Measurements from ENCODE around the gene HORMAD2.

Gene HORMAD2

GRCh38 chr22:30144391-30144790, 64.1 kb downstream of the HORMAD2 start:
- TF ChIP-seq EP300 (IDR thresholded peaks at IDR 0.05; ENCODE audit: borderline replicate concordance) (no peak), USF1 (IDR thresholded peaks at IDR 0.05) (no peak), RAD21 (IDR thresholded peaks at IDR 0.05; ENCODE audit: low read depth) (no peak)

DNA sequence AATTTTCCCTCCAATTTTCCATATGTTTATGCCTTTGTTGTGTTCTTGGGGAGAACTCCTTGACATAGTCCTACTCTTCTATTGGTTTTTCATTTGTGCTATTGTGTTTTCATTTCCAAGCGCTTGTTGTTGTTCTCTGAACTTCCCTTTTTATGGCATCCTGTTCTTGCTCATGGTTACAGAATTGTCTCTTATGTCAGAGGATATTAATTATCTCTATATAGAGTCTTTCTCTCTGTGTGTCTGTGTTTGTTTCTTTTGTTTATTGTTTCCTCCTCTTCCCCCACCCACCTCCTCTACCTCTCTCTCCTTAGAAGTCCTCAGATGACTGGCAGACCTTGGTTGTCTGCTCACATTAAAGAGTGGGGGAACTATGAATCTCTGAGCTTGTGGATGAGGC, 69.9 kb downstream of the HORMAD2 start:
- TF ChIP-seq YY1 (IDR thresholded peaks at IDR 0.05; ENCODE audit: low read depth), result no peak
- no peak for TF ChIP-seq USF1 (IDR thresholded peaks at IDR 0.05)
- TF ChIP-seq TCF12 (IDR thresholded peaks at IDR 0.05; ENCODE audit: low read depth), result no peak
- no peak for TF ChIP-seq RAD21 (IDR thresholded peaks at IDR 0.05; ENCODE audit: low read depth)
- TF ChIP-seq NFIC (IDR thresholded peaks at IDR 0.05), result no peak
- no peak for TF ChIP-seq REST (IDR thresholded peaks at IDR 0.05; ENCODE audit: low read depth)
- no peak for TF ChIP-seq ZBTB7A (IDR thresholded peaks at IDR 0.05; ENCODE audit: low read depth)
- TF ChIP-seq TAF1 (IDR thresholded peaks at IDR 0.05; ENCODE audit: low read depth), result no peak
- no peak for TF ChIP-seq EGR1 (IDR thresholded peaks at IDR 0.05)
- no peak for TF ChIP-seq CEBPB (IDR thresholded peaks at IDR 0.05)
- TF ChIP-seq MAX (IDR thresholded peaks at IDR 0.05), result no peak
- TF ChIP-seq FOXM1 (IDR thresholded peaks at IDR 0.05; ENCODE audit: borderline replicate concordance, low read depth), result no peak
- TF ChIP-seq CREB1 (IDR thresholded peaks at IDR 0.05; ENCODE audit: low read depth), result no peak
- no peak for TF ChIP-seq EP300 (IDR thresholded peaks at IDR 0.05; ENCODE audit: borderline replicate concordance)

DNA sequence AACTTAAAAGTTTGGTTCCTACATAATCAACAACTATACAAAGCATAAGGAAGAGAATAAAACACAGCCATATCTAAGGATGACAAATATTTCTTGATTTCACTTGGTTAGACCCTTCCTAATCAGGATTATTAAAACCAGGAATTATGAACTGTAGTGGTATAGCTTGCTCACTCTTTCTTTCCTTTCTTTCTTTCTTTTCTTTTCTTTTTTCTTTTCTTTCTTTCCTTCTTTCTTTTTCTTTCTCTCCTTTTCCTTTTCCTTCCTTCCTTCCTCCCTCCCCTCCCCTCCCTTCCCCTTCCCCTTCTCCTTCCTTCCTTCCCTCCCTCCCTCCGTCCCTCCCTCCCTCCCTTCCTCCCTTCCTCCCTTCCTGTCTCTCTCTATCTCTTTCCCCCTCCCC, 78.0 kb downstream of the HORMAD2 start:
- no peak for TF ChIP-seq EP300 (IDR thresholded peaks at IDR 0.05; ENCODE audit: borderline replicate concordance)
- TF ChIP-seq CEBPB (IDR thresholded peaks at IDR 0.05), result no peak
- TF ChIP-seq NFIC (IDR thresholded peaks at IDR 0.05), result no peak
- TF ChIP-seq USF1 (IDR thresholded peaks at IDR 0.05), result no peak
- no peak for TF ChIP-seq EGR1 (IDR thresholded peaks at IDR 0.05)
- no peak for TF ChIP-seq ZBTB7A (IDR thresholded peaks at IDR 0.05; ENCODE audit: low read depth)
- no peak for TF ChIP-seq FOXM1 (IDR thresholded peaks at IDR 0.05; ENCODE audit: borderline replicate concordance, low read depth)
- TF ChIP-seq TEAD4 (IDR thresholded peaks at IDR 0.05), result no peak
- no peak for TF ChIP-seq TCF12 (IDR thresholded peaks at IDR 0.05; ENCODE audit: low read depth)
- no peak for TF ChIP-seq RAD21 (IDR thresholded peaks at IDR 0.05; ENCODE audit: low read depth)
- no peak for TF ChIP-seq MAX (IDR thresholded peaks at IDR 0.05)
- TF ChIP-seq CREB1 (IDR thresholded peaks at IDR 0.05; ENCODE audit: low read depth), result no peak
- no peak for TF ChIP-seq REST (IDR thresholded peaks at IDR 0.05; ENCODE audit: low read depth)
- no peak for TF ChIP-seq TAF1 (IDR thresholded peaks at IDR 0.05; ENCODE audit: low read depth)
- TF ChIP-seq YY1 (IDR thresholded peaks at IDR 0.05; ENCODE audit: low read depth), result no peak

GRCh38 chr22:30158744-30159500, 78.7 kb downstream of the HORMAD2 start:
- TF ChIP-seq MAX (IDR thresholded peaks at IDR 0.05) (no peak), CREB1 (IDR thresholded peaks at IDR 0.05; ENCODE audit: low read depth) (no peak), EGR1 (IDR thresholded peaks at IDR 0.05) (no peak), YY1 (IDR thresholded peaks at IDR 0.05; ENCODE audit: low read depth) (no peak), CEBPB (IDR thresholded peaks at IDR 0.05) (no peak), TCF12 (IDR thresholded peaks at IDR 0.05; ENCODE audit: low read depth) (no peak), FOXM1 (IDR thresholded peaks at IDR 0.05; ENCODE audit: borderline replicate concordance, low read depth) (no peak), USF1 (IDR thresholded peaks at IDR 0.05) (no peak), REST (IDR thresholded peaks at IDR 0.05; ENCODE audit: low read depth) (no peak)
